GM20000 (cell line): Measurements from ENCODE around the gene BCAS1.

Source experiments
- DNase-seq: peaks from one replicate; pipeline ENCODE4 v3.0.0; 2012; ENCODE audit warnings: low spot score
- CTCF ChIP-seq: IDR thresholded peaks from 2 replicates; pipeline ENCODE4 v1.5.1; 2012; ENCODE audit warnings: mild to moderate bottlenecking, control low read depth; ENCODE audit errors: extremely low read depth, missing control alignments

The BCAS1 gene

GRCh38 chr20:54113566-54113965, 43.2 kb upstream of the BCAS1 start:
- no peak for TF ChIP-seq CTCF
- no peak for DNase-seq

DNA sequence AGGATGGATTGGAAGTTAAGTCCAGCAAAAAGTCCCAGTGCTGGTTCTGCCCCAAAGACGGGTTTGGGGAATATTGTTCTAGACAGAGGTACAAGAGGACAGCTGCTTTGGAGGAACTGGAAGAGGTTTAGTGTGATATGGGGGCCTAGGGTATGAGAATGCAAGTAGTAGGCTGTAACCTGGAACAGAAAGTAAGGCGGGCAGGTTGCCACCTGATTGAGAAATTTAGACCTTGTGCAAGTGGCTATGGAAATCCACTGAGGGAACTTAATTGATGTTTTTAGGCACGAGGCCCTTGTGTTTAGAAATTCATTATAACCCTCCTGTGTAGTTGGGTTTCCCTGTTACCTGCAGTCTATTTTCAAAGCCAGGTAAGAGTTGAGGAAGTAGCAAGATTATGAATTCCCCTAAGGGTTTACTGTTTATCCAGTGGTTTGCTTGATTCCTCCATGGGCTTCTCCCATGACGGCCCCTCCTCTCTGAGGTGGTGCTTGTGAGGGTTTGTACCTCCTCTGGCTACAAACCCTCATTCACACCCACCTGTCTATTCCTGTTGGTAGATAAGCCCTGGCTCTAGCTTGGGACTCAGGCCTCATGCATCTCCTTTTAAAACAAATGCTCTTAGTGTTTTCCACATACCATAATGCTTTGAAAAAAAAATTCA, 42.0 kb upstream of the BCAS1 start:
- no peak for TF ChIP-seq CTCF
- no peak for DNase-seq

GRCh38 chr20:54111460-54111859, 41.1 kb upstream of the BCAS1 start:
- no peak for TF ChIP-seq CTCF

DNA sequence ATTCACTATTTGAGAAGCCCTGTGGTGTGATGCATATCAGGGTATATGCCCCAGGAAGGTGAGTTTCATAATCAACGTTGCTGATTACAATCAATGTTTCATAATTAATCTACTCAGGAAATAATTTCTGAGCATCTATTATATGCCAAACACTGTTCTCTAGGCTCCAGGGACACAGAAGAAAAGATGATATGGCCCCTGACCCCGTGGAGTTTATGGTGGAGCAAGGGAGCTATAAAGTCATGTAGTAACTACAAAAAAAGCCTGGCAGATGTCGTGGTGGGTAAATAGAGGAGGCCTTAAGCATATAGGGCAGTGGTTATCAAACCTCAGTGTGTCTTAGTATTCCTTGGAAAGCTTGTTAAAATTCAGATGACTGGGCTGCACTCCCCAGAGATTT, 40.1 kb upstream of the BCAS1 start:
- DNase-seq = no peak

More at GRCh38 chr20:54111460-54111859, 41.1 kb upstream of the BCAS1 start:
- no peak for DNase-seq

GRCh38 chr20:54110041-54110440, 39.6 kb upstream of the BCAS1 start:
- TF ChIP-seq CTCF = no peak
- DNase-seq = no peak

More for the DNA sequence above, 40.1 kb upstream of the BCAS1 start:
- TF ChIP-seq CTCF = no peak

DNA sequence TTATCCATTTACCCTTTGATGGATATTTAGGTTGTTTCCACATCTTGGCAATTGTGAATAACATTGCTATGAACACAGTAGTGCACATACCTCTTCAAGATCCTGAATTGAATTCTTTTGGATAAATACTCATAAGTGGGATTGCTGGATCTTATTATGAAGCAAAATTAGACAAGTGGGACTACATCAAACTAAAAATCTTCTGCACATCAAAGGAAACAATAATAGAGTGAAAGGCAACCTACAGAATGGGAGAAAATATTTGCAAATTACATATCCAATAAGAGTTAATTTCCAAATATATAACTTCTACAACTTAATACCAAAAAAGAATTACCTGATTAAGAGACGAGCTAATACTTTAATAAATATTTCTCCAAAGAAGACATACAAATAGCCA, 38.4 kb upstream of the BCAS1 start:
- TF ChIP-seq CTCF = no peak
- no peak for DNase-seq

DNA sequence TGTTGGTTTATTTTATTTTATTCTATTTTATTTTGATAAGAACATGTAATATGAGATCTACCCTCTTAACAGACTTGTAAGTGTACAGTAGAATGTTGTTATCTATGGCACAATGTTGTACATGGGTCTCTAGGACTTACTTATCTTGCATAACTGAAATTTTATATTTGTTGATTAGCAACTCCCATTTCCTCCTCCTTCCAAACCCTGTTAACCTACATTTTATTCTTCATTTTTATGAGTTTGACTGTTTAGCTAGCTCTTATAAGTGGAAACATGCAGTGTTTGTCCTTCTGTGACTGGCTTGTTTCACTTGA, 37.9 kb upstream of the BCAS1 start:
- TF ChIP-seq CTCF = no peak
- no peak for DNase-seq
